Fibroblast of skin of right biceps (primary cell): ENCODE results near the gene GPS1.
A peak's percentile ranks its signal among the peaks of the same experiment; 100 is the strongest.

Experiments used
- DNase-seq: peaks from one replicate; pipeline ENCODE4 v3.0.0-alpha.2; 2013

GPS1 gene

GRCh38 chr17:82014971-82015310, 36.8 kb upstream of the GPS1 start:
- DNase-seq, result no peak

GRCh38 chr17:82015311-82015971, 36.3 kb upstream of the GPS1 start:
- DNase-seq, result no peak

GRCh38 chr17:82016061-82016874, 35.4 kb upstream of the GPS1 start:
- DNase-seq, result no peak

- DNase-seq, result no peak
Measured at GRCh38 chr17:82016875-82017459, 34.7 kb upstream of the GPS1 start.

GRCh38 chr17:82017612-82018151, 34.0 kb upstream of the GPS1 start:
- no peak for DNase-seq

- no peak for DNase-seq
Measured at GRCh38 chr17:82018152-82018988, 33.3 kb upstream of the GPS1 start.

- DNase-seq, result no peak
Measured at GRCh38 chr17:82018989-82019689, 32.6 kb upstream of the GPS1 start.

- DNase-seq, result peak; percentile 37
Measured at GRCh38 chr17:82019690-82020571, 31.8 kb upstream of the GPS1 start.

- DNase-seq, result no peak
Measured at GRCh38 chr17:82020572-82021106, 31.1 kb upstream of the GPS1 start.

GRCh38 chr17:82021107-82021899, 30.4 kb upstream of the GPS1 start:
- DNase-seq, result peak; percentile 64

GRCh38 chr17:82021900-82022309, 29.8 kb upstream of the GPS1 start:
- no peak for DNase-seq

GRCh38 chr17:82022310-82022980, 29.3 kb upstream of the GPS1 start, which contains the start of gene CENPX:
Gene CENPX (minus strand): TSS chr17:82022878. CDS start chr17:82022861, 17 bp downstream.
- DNase-seq, result no peak

GRCh38 chr17:82022981-82023446, 28.7 kb upstream of the GPS1 start, which contains the start of gene LRRC45:
Gene LRRC45 (plus strand): TSS chr17:82023305. CDS start chr17:82023644, 339 bp downstream.
- peak; percentile 100 for DNase-seq

- DNase-seq, result no peak
Measured at GRCh38 chr17:82023447-82024241, 28.1 kb upstream of the GPS1 start.

- no peak for DNase-seq
Measured at GRCh38 chr17:82024859-82025258, 26.8 kb upstream of the GPS1 start.

GRCh38 chr17:82025401-82026107, 26.1 kb upstream of the GPS1 start:
- no peak for DNase-seq

- no peak for DNase-seq
Measured at GRCh38 chr17:82028246-82028645, 23.5 kb upstream of the GPS1 start.

- no peak for DNase-seq
Measured at GRCh38 chr17:82028966-82029365, 22.7 kb upstream of the GPS1 start.
